Ascending aorta (tissue), 2 donors: ENCODE measurements around the gene ZNF823. TPM values are rescaled to one million over a fixed set of nuclear protein-coding genes. Genes with fewer than 3 reads are reported as not detected.
"Not testable (repeated sequence)": the region's sequence is repeated elsewhere in the genome, so short reads cannot be mapped to it uniquely, and the experiment has no call there.

Source experiments
- DNase-seq, 2 donors: peaks; one replicate each; pipeline ENCODE4 v3.0.0-alpha.2; 2019; ENCODE audit warnings: low spot score in 2 of 2
- H3K27ac ChIP-seq, 2 donors: fragments of 200-600 bp; sonication (generic); one replicate each; pipeline ENCODE4 v1.5.1; 2016 to 2017; ENCODE audit warnings: mild to moderate bottlenecking in 1 of 2
- H3K27me3 ChIP-seq: fragments of 200-600 bp; sonication (generic); one replicate; pipeline ENCODE4 v1.5.1; 2017
- H3K36me3 ChIP-seq, 2 donors: fragments of 200-600 bp; sonication (generic); one replicate each; pipeline ENCODE4 v1.5.1; 2016
- H3K4me1 ChIP-seq, 2 donors: fragments of 200-600 bp; sonication (generic); one replicate each; pipeline ENCODE4 v1.5.1; 2016 to 2017; ENCODE audit warnings: mild to moderate bottlenecking in 1 of 2
- H3K4me3 ChIP-seq, 2 donors: fragments of 200-600 bp; sonication (generic); one replicate each; pipeline ENCODE4 v1.5.1; 2016 to 2017; ENCODE audit warnings: mild to moderate bottlenecking in 1 of 2
- H3K9me3 ChIP-seq, 2 donors: fragments of 200-600 bp; sonication (generic); one replicate each; pipeline ENCODE4 v1.5.1; 2016
- CTCF ChIP-seq, 3 experiments: fragments of 200-600 bp in 2 of 3; fragments of 450-650 bp in 1 of 3; sonication (generic) in 2 of 3; IDR thresholded peaks; one replicate each; pipeline ENCODE4 v1.5.1; 2016 to 2019; ENCODE audit warnings: antibody characterized with exemption in 3 of 3, mild to moderate bottlenecking in 1 of 3, moderate library complexity in 1 of 3
- intact Hi-C: fragments of 100-400 bp; cut with DNase I; formaldehyde crosslinking; loops from one replicate; pipeline ENCODE4 v1.15.1; 2023
- total RNA-seq: library from RNA; depleted of rRNA; stranded (reverse); fragments of >200 nt; gene quantifications from one replicate; pipeline ENCODE4 v1.1.0, GENCODE V29; 2016

The ZNF823 gene
- total RNA-seq, 1 donor from 2014 or later: 5.2 TPM

- peaks cover 0 to 3% of the 10 kb centered on the region in 2 donors for H3K36me3 ChIP-seq
- intact Hi-C loops: no loop called here
These were observed 53.6 kb downstream of the ZNF823 start for GRCh38 chr19:11684987-11685675.

GRCh38 chr19:11680689-11681302 is 58.0 kb downstream of the ZNF823 start:
- Histone ChIP-seq H3K27ac (no peak overlapping the region), H3K27me3 (no peaks in the 10 kb centered on the region), H3K4me1 (no peaks in the 10 kb centered on the region), H3K36me3 (peaks cover 0 to 3% of the 10 kb centered on the region in 2 donors), H3K4me3 (no peak overlapping the region), H3K9me3 (peaks cover 0 to 39% of the 10 kb centered on the region in 2 donors)
- no peak for DNase-seq
- intact Hi-C loops: no loop called here
- TF ChIP-seq CTCF (IDR thresholded peaks at IDR 0.05): no peak

More at GRCh38 chr19:11684987-11685675, 53.6 kb downstream of the ZNF823 start:
- no peak for DNase-seq
- H3K9me3 ChIP-seq: peaks cover 0 to 47% of the 10 kb centered on the region in 2 donors
- no peak overlapping the region for H3K4me3 ChIP-seq
- no peak for TF ChIP-seq CTCF (IDR thresholded peaks at IDR 0.05)
- no peaks in the 10 kb centered on the region for H3K27me3 ChIP-seq
- H3K27ac ChIP-seq: no peak overlapping the region
- H3K4me1 ChIP-seq: no peaks in the 10 kb centered on the region

GRCh38 chr19:11678504-11678903 is 60.2 kb downstream of the ZNF823 start:
- H3K36me3 ChIP-seq: no peaks in the 10 kb centered on the region
- DNase-seq: no peak
- H3K4me1 ChIP-seq: no peaks in the 10 kb centered on the region
- intact Hi-C loops: no loop called here
- no peaks in the 10 kb centered on the region for H3K27me3 ChIP-seq
- no peak for TF ChIP-seq CTCF (IDR thresholded peaks at IDR 0.05)
- H3K27ac ChIP-seq: no peak overlapping the region
- no peak overlapping the region for H3K4me3 ChIP-seq
- peaks cover 0 to 24% of the 10 kb centered on the region in 2 donors for H3K9me3 ChIP-seq

GRCh38 chr19:11676661-11677600 is 61.8 kb downstream of the ZNF823 start:
- H3K27ac ChIP-seq, H3K4me3 ChIP-seq, H3K4me1 ChIP-seq, DNase-seq, intact Hi-C loops, H3K27me3 ChIP-seq, H3K36me3 ChIP-seq: not testable (repeated sequence)
- H3K9me3 ChIP-seq: peaks cover 0 to 21% of the 10 kb centered on the region in 2 donors

- no peak for DNase-seq
- no peaks in the 10 kb centered on the region for H3K4me1 ChIP-seq
- no peak for TF ChIP-seq CTCF (IDR thresholded peaks at IDR 0.05)
- no peaks in the 10 kb centered on the region for H3K27me3 ChIP-seq
- H3K4me3 ChIP-seq: no peak overlapping the region
- peaks cover 0 to 8% of the 10 kb centered on the region in 2 donors for H3K9me3 ChIP-seq
- H3K27ac ChIP-seq: no peak overlapping the region
- no peaks in the 10 kb centered on the region for H3K36me3 ChIP-seq
- intact Hi-C loops: no loop called here
These were observed 63.2 kb downstream of the ZNF823 start for GRCh38 chr19:11675569-11675968.
